ENCODE measurements around the gene TMEM255B. TPM values are rescaled to one million over a fixed set of nuclear protein-coding genes. Genes with fewer than 3 reads are reported as not detected.

TMEM255B gene
- total and polyA plus RNA-seq, 2 of the 4 experiments (the other 2 are of a cell fraction) = 0.36 to 0.94 TPM

- 81% methylated on average over 10 of the region's 24 CpGs; no CpG with 5 or more reads in 1 of the 2 experiments for WGBS, 2 experiments (ENCODE audit: extremely low coverage in 2 of 2, insufficient read length in 1 of 2)
- H4K91ac ChIP-seq (ENCODE audit: insufficient read depth, low read depth, low read length) = no peak overlapping the region
- H3K56ac ChIP-seq (ENCODE audit: extremely low read depth, insufficient read depth, low read length) = no peak overlapping the region
- H2AFZ ChIP-seq (replicated peaks; ENCODE audit: low read length, poor library complexity) = no peak overlapping the region
- H4K20me1 ChIP-seq (ENCODE audit: insufficient read depth, low read length) = no peaks in the 10 kb centered on the region
- ChIA-PET POLR2A (ENCODE audit: unreplicated experiment) (no interaction called here), CTCF (no interaction called here)
- no peak overlapping the region for H3K4me3 ChIP-seq (ENCODE audit: insufficient read depth, low read depth, low read length)
- DNase-seq = no peak
- no peak overlapping the region for H2BK15ac ChIP-seq (ENCODE audit: low read depth, low read length)
- H2BK5ac ChIP-seq (ENCODE audit: low read depth, low read length, poor library complexity, severe bottlenecking) = no peak overlapping the region
- dilution Hi-C loops (cut with HindIII; ENCODE audit: low sequenced_read_pairs, unreplicated experiment) (no loop called here), intact Hi-C loops (cut with micrococcal nuclease) (no loop called here), in situ Hi-C loops (cut with MboI; ENCODE audit: low sequenced_read_pairs) (no loop called here)
- BruUV-seq (replicated peaks) = no TSS peak
- no peak overlapping the region for H2BK20ac ChIP-seq (ENCODE audit: low read depth, low read length)
- no peak overlapping the region for H2AK9ac ChIP-seq (replicated peaks; ENCODE audit: low read depth, low read length, poor library complexity)
- H4K8ac ChIP-seq (ENCODE audit: low read depth in 2 of 2, low read length in 2 of 2) = no peak overlapping the region
- peaks cover 16% of the 10 kb centered on the region for H3K27me3 ChIP-seq (ENCODE audit: control insufficient read depth, insufficient read depth, low read length)
- H2BK120ac ChIP-seq (ENCODE audit: low read depth, low read length) = no peak overlapping the region
- H4K5ac ChIP-seq (ENCODE audit: low read depth, low read length) = no peak overlapping the region
- no peak overlapping the region for H3K18ac ChIP-seq (ENCODE audit: low read depth, low read length)
- H3K23ac ChIP-seq (ENCODE audit: low read depth, low read length) = no peak overlapping the region
- no peak overlapping the region for H3K14ac ChIP-seq (replicated peaks; ENCODE audit: low read depth, low read length)
- H3K4me2 ChIP-seq (ENCODE audit: low read depth, low read length) = no peak overlapping the region
- H3K9ac ChIP-seq (ENCODE audit: low read depth, low read length) = no peak overlapping the region
- no peaks in the 10 kb centered on the region for H3K9me3 ChIP-seq (ENCODE audit: control insufficient read depth, insufficient read depth, low read length)
- no peak overlapping the region for H3K4ac ChIP-seq (ENCODE audit: low read depth, low read length)
- no peak for ATAC-seq (ENCODE audit: low read depth)
- no peaks in the 10 kb centered on the region for H3K36me3 ChIP-seq (ENCODE audit: control insufficient read depth, insufficient read depth, low read length)
- peaks cover 4% of the 10 kb centered on the region; the same call in 1 of the 2 replicates for H3K4me1 ChIP-seq (ENCODE audit: control insufficient read depth, insufficient read depth, low read length)
- H3K27ac ChIP-seq (ENCODE audit: insufficient read depth, low read length) = no peak overlapping the region
- no peaks in the 10 kb centered on the region for H3K79me1 ChIP-seq (ENCODE audit: low read depth in 1 of 2, low read length in 2 of 2)
- no peak overlapping the region for H2AK5ac ChIP-seq (ENCODE audit: low read depth, low read length)
- no peaks in the 10 kb centered on the region for H3K9me1 ChIP-seq (ENCODE audit: insufficient read depth, low read length)
- no peak for TF ChIP-seq RAD21 (IDR thresholded peaks at IDR 0.05; ENCODE audit: low read length)
- TF ChIP-seq NFE2L2 (IDR thresholded peaks at IDR 0.05; ENCODE audit: low read depth, low read length) = no peak
- TF ChIP-seq USF2 (IDR thresholded peaks at IDR 0.05; ENCODE audit: low read depth, low read length) = no peak
- TF ChIP-seq POLR2A (IDR thresholded peaks at IDR 0.05; ENCODE audit: low read depth, low read length) = no peak
- no peak for TF ChIP-seq FOS (IDR thresholded peaks at IDR 0.05; ENCODE audit: low read depth, low read length)
- no peak for TF ChIP-seq MAZ (IDR thresholded peaks at IDR 0.05; ENCODE audit: borderline replicate concordance, low read depth, low read length)
- no peak for TF ChIP-seq BHLHE40 (IDR thresholded peaks at IDR 0.05; ENCODE audit: low read depth, low read length)
- no peak for TF ChIP-seq RFX5 (IDR thresholded peaks at IDR 0.05; ENCODE audit: low read depth, low read length)
- no peak for TF ChIP-seq MAFK (IDR thresholded peaks at IDR 0.05; ENCODE audit: low read depth, low read length)
- no peak for TF ChIP-seq CEBPB (IDR thresholded peaks at IDR 0.05; ENCODE audit: low read depth, low read length)
- TF ChIP-seq CHD1 (IDR thresholded peaks at IDR 0.05; ENCODE audit: low read depth, low read length) = no peak
- no peak for TF ChIP-seq ELK1 (IDR thresholded peaks at IDR 0.05; ENCODE audit: borderline replicate concordance, low read depth, low read length)
- no peak for TF ChIP-seq SMC3 (IDR thresholded peaks at IDR 0.05; ENCODE audit: low read depth, low read length)
- no peak for TF ChIP-seq RCOR1 (IDR thresholded peaks at IDR 0.05; ENCODE audit: insufficient replicate concordance, low read length)
- TF ChIP-seq MXI1 (IDR thresholded peaks at IDR 0.05; ENCODE audit: borderline replicate concordance, low read depth, low read length) = no peak
Observed at GRCh38 chr13:113743366-113744195, 15.4 kb upstream of the TMEM255B start.

All from IMR-90 (cell line).